Body of pancreas (tissue), 4 donors: ENCODE results near the gene CCDC106. TPM values are rescaled to one million over a fixed set of nuclear protein-coding genes. Genes with fewer than 3 reads are reported as not detected.

ENCODE experiments used
- ATAC-seq: fragments of 150-250 bp; one replicate; pipeline ENCODE4 v1.9.1; 2016
- DNase-seq, 4 donors: peaks; one replicate each; pipeline ENCODE4 v3.0.0-alpha.2; 2019
- H3K27ac ChIP-seq, 4 donors: fragments of 200-600 bp; sonication (generic); 1 replicate in 3 of 4; 2 replicates in 1 of 4; pipeline versions ENCODE4 v1.5.1 to v1.6.1; 2016 to 2019; ENCODE audit warnings: mild to moderate bottlenecking in 1 of 4, mixed read lengths in 1 of 4, moderate library complexity in 1 of 4
- H3K27me3 ChIP-seq, 2 donors: fragments of 200-600 bp; sonication (generic); one replicate each; pipeline ENCODE4 v1.6.0; 2016; ENCODE audit warnings: mild to moderate bottlenecking in 1 of 2
- H3K36me3 ChIP-seq, 2 donors: fragments of 200-600 bp; sonication (generic); replicated peaks in 1 of 2; 2 replicates each; pipeline ENCODE4 v1.5.1; 2016; ENCODE audit warnings: low read depth in 2 of 2; ENCODE audit not compliant: insufficient read depth in 1 of 2
- H3K4me1 ChIP-seq: fragments of 200-600 bp; sonication (generic); one replicate; pipeline ENCODE4 v1.6.0; 2016
- H3K4me3 ChIP-seq, 2 donors: fragments of 200-600 bp; sonication (generic); 1 replicate in 1 of 2; 2 replicates in 1 of 2; pipeline ENCODE4 v1.5.1; 2016 to 2019
- H3K9me3 ChIP-seq, 3 donors: fragments of 200-600 bp; sonication (generic); 1 replicate in 2 of 3; 2 replicates in 1 of 3; pipeline ENCODE4 v1.5.1; 2016
- CTCF ChIP-seq, 7 experiments: fragments of 450-650 bp in 4 of 7; fragments of 200-600 bp in 3 of 7; sonication (generic) in 3 of 7; IDR thresholded peaks; one replicate each; pipeline ENCODE4 v1.5.1; 2016 to 2019; ENCODE audit warnings: antibody characterized with exemption in 7 of 7
- POLR2A ChIP-seq, 3 donors: fragments of 450-650 bp; IDR thresholded peaks; one replicate each; pipeline ENCODE4 v1.6.1; 2016; ENCODE audit warnings: antibody characterized with exemption in 3 of 3, mild to moderate bottlenecking in 2 of 3
- WGBS, 2 donors: methylation state at CpG; one replicate each; pipeline ENCODE4 v1.1.5; 2017; 5-methylcytosine and 5-hydroxymethylcytosine counted together
- intact Hi-C: fragments of 100-400 bp; cut with DNase I; formaldehyde crosslinking; loops from one replicate; pipeline ENCODE4 v1.15.1; 2023
- total RNA-seq, 2 donors: library from RNA; depleted of rRNA; stranded (reverse); fragments of >200 nt; gene quantifications; one replicate each; pipeline ENCODE4 v1.1.0, GENCODE V29; 2016

The CCDC106 gene
- total RNA-seq, 2 donors from 2014 or later = 5.9 to 15.0 TPM

- H3K9me3 ChIP-seq = no peaks in the 10 kb centered on the region
- intact Hi-C loops = no loop called here
- ATAC-seq = no peak
- no peak overlapping the region for H3K4me3 ChIP-seq
- H3K27me3 ChIP-seq = no peaks in the 10 kb centered on the region
- H3K27ac ChIP-seq = no peak overlapping the region
- peaks cover 16 to 34% of the 10 kb centered on the region in 2 donors for H3K36me3 ChIP-seq
- peaks cover 57% of the 10 kb centered on the region for H3K4me1 ChIP-seq
- no peak for TF ChIP-seq CTCF (IDR thresholded peaks at IDR 0.05)
- TF ChIP-seq POLR2A (IDR thresholded peaks at IDR 0.05) = no peak
- DNase-seq = no peak
- 86 to 91% methylated on average over 25 to 29 of the region's 29 CpGs for WGBS, 2 donors
Measured at GRCh38 chr19:55686311-55687050, 38.5 kb downstream of the CCDC106 start.

DNA sequence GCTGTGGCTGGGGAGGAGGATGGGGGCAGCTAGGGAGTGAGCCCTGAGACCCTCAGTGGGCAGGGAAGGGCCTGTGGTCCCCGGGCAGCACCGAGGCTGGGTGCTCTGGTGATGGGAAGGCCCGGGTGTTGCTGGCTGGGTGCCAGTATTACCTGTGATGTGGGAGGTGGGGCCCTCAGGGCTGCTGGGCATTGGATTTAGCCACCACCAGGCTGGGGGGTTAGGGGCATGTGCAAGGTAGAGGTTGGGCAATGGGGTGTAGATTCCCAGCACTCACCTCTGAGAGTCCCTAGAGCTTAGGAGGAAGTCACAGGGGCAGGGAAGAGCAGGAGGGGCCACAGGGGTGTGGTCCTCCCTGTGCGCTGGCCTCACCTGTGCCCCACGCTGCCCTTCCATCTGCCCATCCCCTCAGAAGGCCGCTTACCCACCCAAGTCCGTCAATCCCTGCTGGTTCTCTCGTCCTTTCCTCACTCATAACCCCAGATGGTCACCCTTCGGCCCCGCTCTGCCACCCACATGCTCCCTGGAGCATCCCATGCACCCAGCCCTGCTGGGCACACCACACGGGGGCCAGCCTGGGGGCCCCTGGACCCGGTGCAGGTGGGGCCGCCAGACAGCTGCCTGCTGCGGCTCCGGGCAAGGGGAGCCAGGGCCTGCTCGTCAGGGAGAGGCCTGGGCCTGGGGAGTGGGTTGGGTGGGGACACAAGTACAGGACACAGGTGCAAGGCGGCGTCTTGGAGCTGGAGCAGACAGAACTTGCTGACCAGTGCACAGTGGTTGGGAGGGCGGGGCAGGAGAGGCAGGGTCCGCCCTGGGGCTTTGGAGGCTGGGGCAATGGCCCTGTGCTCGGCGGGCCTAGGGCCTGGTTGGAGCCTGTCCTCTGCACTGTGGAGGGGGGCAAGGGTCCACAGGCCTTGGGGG is 39.5 kb downstream of the CCDC106 start:
- Histone ChIP-seq H3K27ac (no peak overlapping the region), H3K9me3 (no peaks in the 10 kb centered on the region), H3K27me3 (no peaks in the 10 kb centered on the region), H3K36me3 (peaks cover 22 to 40% of the 10 kb centered on the region in 2 donors), H3K4me1 (peaks cover 47% of the 10 kb centered on the region), H3K4me3 (no peak overlapping the region)
- intact Hi-C loops = no loop called here
- TF ChIP-seq CTCF (IDR thresholded peaks at IDR 0.05) (no peak), POLR2A (IDR thresholded peaks at IDR 0.05) (no peak)
- ATAC-seq (no peak), DNase-seq (no peak)
- WGBS, 2 donors = 73 to 87% methylated on average over 9 to 22 of the region's 22 CpGs

- DNase-seq = no peak
- H3K9me3 ChIP-seq = no peaks in the 10 kb centered on the region
- H3K27ac ChIP-seq = no peak overlapping the region
- intact Hi-C loops = no loop called here
- TF ChIP-seq CTCF (IDR thresholded peaks at IDR 0.05) = no peak
- no peaks in the 10 kb centered on the region for H3K27me3 ChIP-seq
- WGBS, 2 donors = 78 to 92% methylated on average over 23 to 26 of the region's 27 CpGs
- H3K4me3 ChIP-seq = no peak overlapping the region
- H3K36me3 ChIP-seq = peaks cover 28 to 43% of the 10 kb centered on the region in 2 donors
- ATAC-seq = no peak
- H3K4me1 ChIP-seq = peaks cover 37% of the 10 kb centered on the region
Measured at GRCh38 chr19:55688422-55689218, 40.6 kb downstream of the CCDC106 start.

DNA sequence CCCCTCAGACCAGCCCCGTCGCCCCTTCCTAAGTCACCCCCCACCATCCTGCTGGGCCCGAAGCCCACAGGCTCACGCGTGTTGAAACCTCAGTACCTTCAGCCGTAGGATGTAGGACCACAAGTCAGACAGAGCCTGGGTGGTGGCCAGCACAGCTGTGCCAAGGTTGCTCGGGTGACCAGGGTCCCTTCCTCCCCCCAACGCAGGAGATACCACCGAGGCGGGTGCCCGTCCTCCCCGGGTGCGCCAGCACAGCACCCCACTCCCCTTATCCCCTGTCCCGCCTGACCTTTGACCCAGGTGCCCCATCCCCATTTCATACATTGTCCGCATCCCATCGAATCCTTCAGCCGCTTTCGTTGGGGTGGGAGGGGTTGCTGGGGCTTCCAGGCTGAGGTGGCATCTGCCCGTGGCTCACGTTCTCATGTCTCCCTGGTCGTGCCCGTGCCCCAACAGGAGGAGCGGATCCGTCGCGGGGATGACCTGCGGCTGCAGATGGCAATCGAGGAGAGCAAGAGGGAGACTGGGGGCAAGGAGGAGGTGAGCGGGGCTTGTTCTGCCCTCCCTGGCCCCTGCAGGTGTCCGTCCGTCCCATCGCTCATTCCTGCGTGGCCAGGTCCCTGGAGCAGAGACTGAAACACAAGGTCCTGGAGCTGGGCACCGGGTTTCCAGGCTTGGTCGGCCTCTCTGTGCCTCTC is 41.5 kb downstream of the CCDC106 start:
- TF ChIP-seq CTCF (IDR thresholded peaks at IDR 0.05) (no peak), POLR2A (IDR thresholded peaks at IDR 0.05) (no peak)
- 92 to 95% methylated on average over 24 to 35 of the region's 35 CpGs for WGBS, 2 donors
- no peak for DNase-seq
- H3K36me3 ChIP-seq = peaks cover 28 to 46% of the 10 kb centered on the region in 2 donors
- intact Hi-C loops = no loop called here
- no peaks in the 10 kb centered on the region for H3K27me3 ChIP-seq
- H3K4me3 ChIP-seq = no peak overlapping the region
- H3K4me1 ChIP-seq = peaks cover 29% of the 10 kb centered on the region
- no peaks in the 10 kb centered on the region for H3K9me3 ChIP-seq
- ATAC-seq = no peak
- no peak overlapping the region for H3K27ac ChIP-seq
